Peyer's patch (tissue), 4 donors: Measurements from ENCODE around the gene DHX30.

ENCODE experiments used
- POLR2A ChIP-seq, 2 donors: fragments of 450-650 bp; IDR thresholded peaks; one replicate each; pipeline ENCODE4 v1.5.1; 2017; ENCODE audit warnings: antibody characterized with exemption in 2 of 2, mild to moderate bottlenecking in 2 of 2, moderate library complexity in 2 of 2
- TF ChIP-seq, protein P1 (sequence below), 6 experiments: fragments of 450-650 bp in 4 of 6; fragments of 200-600 bp in 2 of 6; sonication (generic) in 1 of 6; IDR thresholded peaks; one replicate each; pipeline ENCODE4 v1.5.1; 2017 to 2019; ENCODE audit warnings: antibody characterized with exemption in 6 of 6, mild to moderate bottlenecking in 3 of 6, moderate library complexity in 1 of 6

DNA sequence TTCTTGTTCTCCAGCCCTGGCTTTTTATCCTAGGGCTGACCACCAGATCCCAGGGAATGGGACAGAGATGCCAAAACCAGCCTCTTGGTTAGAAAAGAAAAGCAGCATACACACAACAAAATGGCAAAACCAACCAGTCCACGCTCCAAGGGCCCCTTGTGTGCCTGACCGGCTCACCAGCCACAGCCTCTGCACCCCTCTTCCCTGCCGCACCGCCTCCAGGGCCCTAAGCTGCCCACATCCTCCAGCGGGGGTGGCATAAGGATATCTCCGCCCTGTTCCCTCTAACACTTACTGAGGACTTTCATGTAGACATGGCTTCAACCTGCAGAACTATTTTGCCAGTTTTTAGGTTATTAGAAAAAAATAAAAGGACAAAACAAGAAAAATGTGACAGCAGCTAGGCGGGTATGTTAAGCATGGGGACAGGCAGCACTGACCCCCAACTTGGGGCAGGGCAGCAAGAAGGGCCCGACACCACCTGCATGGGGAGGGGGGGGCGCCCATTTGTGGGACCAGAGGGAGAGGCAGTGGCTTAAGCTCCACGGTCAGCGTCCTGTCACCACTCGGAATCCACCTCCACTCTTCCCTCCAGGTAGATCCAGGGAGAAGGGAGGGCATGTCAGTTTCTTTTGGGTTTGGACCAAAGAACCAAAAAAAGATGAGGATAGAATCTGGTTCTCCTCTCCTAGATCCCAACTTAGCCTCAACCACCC is 49.1 kb downstream of the DHX30 start:
- TF ChIP-seq, protein P1, sequence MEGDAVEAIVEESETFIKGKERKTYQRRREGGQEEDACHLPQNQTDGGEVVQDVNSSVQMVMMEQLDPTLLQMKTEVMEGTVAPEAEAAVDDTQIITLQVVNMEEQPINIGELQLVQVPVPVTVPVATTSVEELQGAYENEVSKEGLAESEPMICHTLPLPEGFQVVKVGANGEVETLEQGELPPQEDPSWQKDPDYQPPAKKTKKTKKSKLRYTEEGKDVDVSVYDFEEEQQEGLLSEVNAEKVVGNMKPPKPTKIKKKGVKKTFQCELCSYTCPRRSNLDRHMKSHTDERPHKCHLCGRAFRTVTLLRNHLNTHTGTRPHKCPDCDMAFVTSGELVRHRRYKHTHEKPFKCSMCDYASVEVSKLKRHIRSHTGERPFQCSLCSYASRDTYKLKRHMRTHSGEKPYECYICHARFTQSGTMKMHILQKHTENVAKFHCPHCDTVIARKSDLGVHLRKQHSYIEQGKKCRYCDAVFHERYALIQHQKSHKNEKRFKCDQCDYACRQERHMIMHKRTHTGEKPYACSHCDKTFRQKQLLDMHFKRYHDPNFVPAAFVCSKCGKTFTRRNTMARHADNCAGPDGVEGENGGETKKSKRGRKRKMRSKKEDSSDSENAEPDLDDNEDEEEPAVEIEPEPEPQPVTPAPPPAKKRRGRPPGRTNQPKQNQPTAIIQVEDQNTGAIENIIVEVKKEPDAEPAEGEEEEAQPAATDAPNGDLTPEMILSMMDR (IDR thresholded peaks at IDR 0.05): no peak
- no peak for TF ChIP-seq POLR2A (IDR thresholded peaks at IDR 0.05)
